K562 (cell line): ENCODE data around the gene NTN4. TPM values are rescaled to one million over a fixed set of nuclear protein-coding genes. Genes with fewer than 3 reads are reported as not detected.

Experiments
- ATAC-seq: fragments of 200-7000 bp; cut with Tn5 transposase; 3 replicates; pipeline ENCODE4 v1.9.1; 2020; ENCODE audit warnings: moderate library complexity
- BruUV-seq: library from RNA; stranded (reverse); fragments of 400-500 nt; replicated peaks from 2 replicates; lab custom pipeline; 2021; lab: Mats Ljungman, UMichigan
- CTCF ChIA-PET: fragments of 300-600 bp; formaldehyde crosslinking; extraction: SDS; loops from one replicate; lab custom pipeline; 2021; ENCODE audit warnings: low intra/inter-chr PET ratio; lab: Yijun Ruan, JAX
- POLR2A ChIA-PET: fragments of 300-600, 350-650 bp; sonication (Branson Sonifier 250); formaldehyde crosslinking; extraction: SDS; loops from one replicate; lab custom pipeline; 2021; ENCODE audit warnings: antibody characterized with exemption, inconsistent platforms; lab: Yijun Ruan, JAX
- DNase-seq, 4 experiments: peaks; one replicate each; pipeline versions ENCODE4 v3.0.0 to v3.0.0-alpha.2; 2011 to 2018; ENCODE audit warnings: low spot score in 3 of 4, mixed read lengths in 3 of 4; ENCODE audit errors: extremely low read depth in 1 of 4
- FAIRE-seq: peaks from 2 replicates; lab custom pipeline; 2011; peaks lifted over from hg19 to GRCh38; lab: Jason Lieb, UNC
- H2AFZ ChIP-seq: 2 replicates; pipeline ENCODE4 v1.6.0; 2011; ENCODE audit warnings: low read depth, low read length, control low read depth, inconsistent platforms
- H3K27ac ChIP-seq: fragments of 200-600 bp; 3 replicates; pipeline ENCODE4 v1.8.0; 2011; ENCODE audit warnings: low read depth, mild to moderate bottlenecking, control low read depth, inconsistent platforms, low read length, moderate library complexity, mixed read lengths; ENCODE audit errors: extremely low read depth
- H3K27me3 ChIP-seq, 2 experiments: fragments of 300-600 bp in 1 of 2; 2 replicates in 1 of 2; 3 replicates in 1 of 2; pipeline versions ENCODE4 v1.6.0 to v1.8.0; 2011; ENCODE audit warnings: inconsistent platforms in 2 of 2, low read length in 2 of 2, mild to moderate bottlenecking in 1 of 2, mixed read lengths in 1 of 2, moderate library complexity in 1 of 2; ENCODE audit not compliant: control insufficient read depth in 2 of 2, insufficient read depth in 2 of 2
- H3K36me3 ChIP-seq: fragments of 300-600 bp; 3 replicates; pipeline ENCODE4 v1.8.0; 2011; ENCODE audit warnings: mild to moderate bottlenecking, low read length, inconsistent platforms; ENCODE audit not compliant: control insufficient read depth, insufficient read depth
- H3K4me1 ChIP-seq, 2 experiments: fragments of 200-600 bp in 1 of 2; replicated peaks in 1 of 2; 2 replicates in 1 of 2; 3 replicates in 1 of 2; pipeline versions ENCODE4 v1.5.1 to v1.8.0; 2011; ENCODE audit warnings: inconsistent platforms in 2 of 2, low read length in 2 of 2, mild to moderate bottlenecking in 1 of 2, mixed read lengths in 1 of 2, moderate library complexity in 1 of 2; ENCODE audit not compliant: control insufficient read depth in 2 of 2, insufficient read depth in 2 of 2
- H3K4me2 ChIP-seq: 2 replicates; pipeline ENCODE4 v1.6.1; 2011; ENCODE audit warnings: low read length, control low read depth, inconsistent platforms, mixed read lengths; ENCODE audit not compliant: insufficient read depth
- H3K4me3 ChIP-seq: fragments of 200-600 bp; sonication (generic), shearing (Covaris generic); 2 replicates; pipeline ENCODE4 v1.5.1; 2016; ENCODE audit warnings: control low read depth, inconsistent platforms
- H3K79me2 ChIP-seq: fragments of 200-600 bp; 3 replicates; pipeline ENCODE4 v1.8.0; 2011; ENCODE audit warnings: low read length, inconsistent platforms; ENCODE audit not compliant: control insufficient read depth, insufficient read depth
- H3K9ac ChIP-seq, 2 experiments: 2 replicates each; pipeline versions ENCODE4 v1.6.0 to v1.6.1; 2011; ENCODE audit warnings: low read depth in 2 of 2, low read length in 2 of 2, control low read depth in 1 of 2, inconsistent platforms in 1 of 2, mild to moderate bottlenecking in 1 of 2, mixed read lengths in 1 of 2; ENCODE audit not compliant: insufficient read depth in 1 of 2
- H3K9me1 ChIP-seq: one replicate; pipeline ENCODE4 v1.6.0; 2011; ENCODE audit warnings: inconsistent platforms, mild to moderate bottlenecking, low read length, moderate library complexity; ENCODE audit not compliant: control insufficient read depth, insufficient read depth
- H3K9me3 ChIP-seq: replicated peaks from 2 replicates; pipeline ENCODE4 v1.5.1; 2011; ENCODE audit warnings: low read depth, low read length, inconsistent platforms; ENCODE audit not compliant: control insufficient read depth, insufficient read depth
- H4K20me1 ChIP-seq: replicated peaks from 2 replicates; pipeline ENCODE4 v1.6.1; 2011; ENCODE audit warnings: low read length, inconsistent platforms, mixed read lengths; ENCODE audit not compliant: control insufficient read depth, insufficient read depth
- CCAR2 ChIP-seq: fragments of 200-400 bp; formaldehyde crosslinking; IDR thresholded peaks from 2 replicates; pipeline ENCODE4 v1.6.1; 2017; ENCODE audit warnings: mild to moderate bottlenecking, low read depth, low read length
- FOS ChIP-seq: IDR thresholded peaks from 3 replicates; pipeline ENCODE4 v1.6.1; 2011; ENCODE audit not compliant: insufficient read length; ENCODE audit errors: extremely low read depth
- MAZ ChIP-seq, 2 experiments: fragments of 450-650 bp in 1 of 2; sonication (generic) in 1 of 2; formaldehyde crosslinking; IDR thresholded peaks in 1 of 2; conservative IDR thresholded peaks in 1 of 2; 2 replicates each; pipeline versions ENCODE4 v1.4.0 to v1.5.0; 2020; ENCODE audit warnings: mild to moderate bottlenecking in 1 of 2, missing genetic modification reagents in 1 of 2
- NBN ChIP-seq: fragments of 450-650 bp; IDR thresholded peaks from 2 replicates; pipeline ENCODE4 v1.6.1; 2016; ENCODE audit warnings: low read depth, mild to moderate bottlenecking
- RNF2 ChIP-seq: sonication (generic); IDR thresholded peaks from 2 replicates; pipeline ENCODE4 v1.6.1; 2016
- SRSF1 ChIP-seq: fragments of 200-400 bp; formaldehyde crosslinking; IDR thresholded peaks from 2 replicates; pipeline ENCODE4 v1.6.1; 2017; ENCODE audit warnings: mild to moderate bottlenecking, low read depth, low read length, moderate library complexity
- WGBS: fragments of 100-300 bp; shearing (Covaris generic); methylation state at CpG from one replicate; pipeline ENCODE4 v1.1.6; 2016; ENCODE audit warnings: low coverage, mixed read lengths; ENCODE audit not compliant: insufficient coverage; ENCODE audit errors: missing lambda C conversion rate; 5-methylcytosine and 5-hydroxymethylcytosine counted together
- in situ Hi-C: fragments of 300-500 bp; cut with MboI; formaldehyde crosslinking; loops from 4 replicates; pipeline ENCODE4 v1.15.0; 2018; ENCODE audit warnings: inconsistent platforms, mixed read lengths
- intact Hi-C: fragments of 100-400 bp; cut with micrococcal nuclease; formaldehyde crosslinking; loops from 2 replicates; pipeline ENCODE4 v1.14.2; 2022
- polyA plus RNA-seq, 8 experiments: library from polyadenylated mRNA; depleted of rRNA in 4 of 8; stranded (reverse) in 5 of 8; unstranded in 3 of 8; fragments of >200 nt; fragmentation: Nextera tagmentation in 2 of 8; fragmentation: Illumina TruSeq in 1 of 8; extraction: Ambion mirVana in 2 of 8; extraction: Trizol in 1 of 8; gene quantifications; 2 replicates each; pipeline versions ENCODE4 v1.2.1 to v1.2.3, GENCODE V29; 2011 to 2014; ENCODE audit warnings: inconsistent platforms in 1 of 8, missing spikeins in 1 of 8
- total RNA-seq, 7 experiments: library from RNA; depleted of rRNA in 6 of 7; stranded (reverse); fragments of >200 nt in 6 of 7; fragmentation: Illumina TruSeq in 2 of 7; extraction: Trizol in 2 of 7; gene quantifications; 2 replicates each; pipeline versions ENCODE4 v1.2.1 to v1.2.3, GENCODE V29; 2011 to 2021; ENCODE audit warnings: low replicate concordance in 1 of 7
- TF ChIP-seq, protein P1 (sequence below): fragments of 450-650 bp; formaldehyde crosslinking; IDR thresholded peaks from 2 replicates; pipeline ENCODE4 v1.4.0; 2020; ENCODE audit warnings: mild to moderate bottlenecking, moderate library complexity
- TF ChIP-seq, protein P2 (sequence below): fragments of 450-650 bp; IDR thresholded peaks from 2 replicates; pipeline ENCODE4 v1.6.1; 2016; ENCODE audit warnings: low read depth, mild to moderate bottlenecking, moderate library complexity
- TF ChIP-seq, protein P3 (sequence below): fragments of 450-650 bp; IDR thresholded peaks from 2 replicates; pipeline ENCODE4 v1.6.1; 2016; ENCODE audit warnings: low read depth
- TF ChIP-seq, protein P4 (sequence below): sonication (generic); formaldehyde crosslinking; IDR thresholded peaks from 2 replicates; pipeline ENCODE4 v1.8.1; 2023; ENCODE audit warnings: mild to moderate bottlenecking, missing genetic modification reagents, moderate library complexity

NTN4 gene
- total and polyA plus RNA-seq, 9 of the 15 experiments (the other 6 are each of a cell fraction or from before 2014, with no cell fraction given), result 0.13 TPM; not detected in 8

DNA sequence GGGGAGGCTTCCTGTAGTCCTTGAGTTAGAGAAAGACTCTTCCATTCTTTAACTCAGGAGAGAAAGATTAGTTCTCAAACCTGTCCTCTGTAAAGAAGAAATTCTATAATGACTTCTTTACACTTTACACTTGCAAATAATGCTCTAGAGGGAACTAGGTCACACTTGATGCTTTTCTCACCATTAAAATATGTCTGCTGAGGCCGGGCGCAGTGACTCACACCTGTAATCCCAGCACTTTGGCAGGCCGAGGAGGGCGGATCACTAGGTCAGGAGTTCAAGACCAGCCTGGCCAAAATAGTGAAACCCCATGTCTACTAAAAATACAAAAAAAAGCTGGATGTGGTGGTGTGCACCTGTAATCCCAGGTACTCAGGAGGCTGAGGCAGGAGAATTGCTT is 6.3 kb downstream of the NTN4 start:
- H3K27me3 ChIP-seq, result peaks cover 19% of the 10 kb centered on the region in 2 experiments; a peak in 4 of 5 replicates
- H4K20me1 ChIP-seq, result no peaks in the 10 kb centered on the region
- intact Hi-C loops, result no loop called here
- no peak for TF ChIP-seq SRSF1
- TF ChIP-seq, protein P1, sequence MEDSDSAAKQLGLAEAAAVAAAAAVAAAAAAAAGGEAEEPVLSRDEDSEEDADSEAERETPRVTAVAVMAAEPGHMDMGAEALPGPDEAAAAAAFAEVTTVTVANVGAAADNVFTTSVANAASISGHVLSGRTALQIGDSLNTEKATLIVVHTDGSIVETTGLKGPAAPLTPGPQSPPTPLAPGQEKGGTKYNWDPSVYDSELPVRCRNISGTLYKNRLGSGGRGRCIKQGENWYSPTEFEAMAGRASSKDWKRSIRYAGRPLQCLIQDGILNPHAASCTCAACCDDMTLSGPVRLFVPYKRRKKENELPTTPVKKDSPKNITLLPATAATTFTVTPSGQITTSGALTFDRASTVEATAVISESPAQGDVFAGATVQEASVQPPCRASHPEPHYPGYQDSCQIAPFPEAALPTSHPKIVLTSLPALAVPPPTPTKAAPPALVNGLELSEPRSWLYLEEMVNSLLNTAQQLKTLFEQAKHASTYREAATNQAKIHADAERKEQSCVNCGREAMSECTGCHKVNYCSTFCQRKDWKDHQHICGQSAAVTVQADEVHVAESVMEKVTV (CRISPR knock-in tag), result no peak
- no peak for TF ChIP-seq CCAR2
- TF ChIP-seq, protein P2, sequence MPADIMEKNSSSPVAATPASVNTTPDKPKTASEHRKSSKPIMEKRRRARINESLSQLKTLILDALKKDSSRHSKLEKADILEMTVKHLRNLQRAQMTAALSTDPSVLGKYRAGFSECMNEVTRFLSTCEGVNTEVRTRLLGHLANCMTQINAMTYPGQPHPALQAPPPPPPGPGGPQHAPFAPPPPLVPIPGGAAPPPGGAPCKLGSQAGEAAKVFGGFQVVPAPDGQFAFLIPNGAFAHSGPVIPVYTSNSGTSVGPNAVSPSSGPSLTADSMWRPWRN, result no peak
- no peak for TF ChIP-seq FOS
- TF ChIP-seq NBN, result no peak
- TF ChIP-seq, protein P3, sequence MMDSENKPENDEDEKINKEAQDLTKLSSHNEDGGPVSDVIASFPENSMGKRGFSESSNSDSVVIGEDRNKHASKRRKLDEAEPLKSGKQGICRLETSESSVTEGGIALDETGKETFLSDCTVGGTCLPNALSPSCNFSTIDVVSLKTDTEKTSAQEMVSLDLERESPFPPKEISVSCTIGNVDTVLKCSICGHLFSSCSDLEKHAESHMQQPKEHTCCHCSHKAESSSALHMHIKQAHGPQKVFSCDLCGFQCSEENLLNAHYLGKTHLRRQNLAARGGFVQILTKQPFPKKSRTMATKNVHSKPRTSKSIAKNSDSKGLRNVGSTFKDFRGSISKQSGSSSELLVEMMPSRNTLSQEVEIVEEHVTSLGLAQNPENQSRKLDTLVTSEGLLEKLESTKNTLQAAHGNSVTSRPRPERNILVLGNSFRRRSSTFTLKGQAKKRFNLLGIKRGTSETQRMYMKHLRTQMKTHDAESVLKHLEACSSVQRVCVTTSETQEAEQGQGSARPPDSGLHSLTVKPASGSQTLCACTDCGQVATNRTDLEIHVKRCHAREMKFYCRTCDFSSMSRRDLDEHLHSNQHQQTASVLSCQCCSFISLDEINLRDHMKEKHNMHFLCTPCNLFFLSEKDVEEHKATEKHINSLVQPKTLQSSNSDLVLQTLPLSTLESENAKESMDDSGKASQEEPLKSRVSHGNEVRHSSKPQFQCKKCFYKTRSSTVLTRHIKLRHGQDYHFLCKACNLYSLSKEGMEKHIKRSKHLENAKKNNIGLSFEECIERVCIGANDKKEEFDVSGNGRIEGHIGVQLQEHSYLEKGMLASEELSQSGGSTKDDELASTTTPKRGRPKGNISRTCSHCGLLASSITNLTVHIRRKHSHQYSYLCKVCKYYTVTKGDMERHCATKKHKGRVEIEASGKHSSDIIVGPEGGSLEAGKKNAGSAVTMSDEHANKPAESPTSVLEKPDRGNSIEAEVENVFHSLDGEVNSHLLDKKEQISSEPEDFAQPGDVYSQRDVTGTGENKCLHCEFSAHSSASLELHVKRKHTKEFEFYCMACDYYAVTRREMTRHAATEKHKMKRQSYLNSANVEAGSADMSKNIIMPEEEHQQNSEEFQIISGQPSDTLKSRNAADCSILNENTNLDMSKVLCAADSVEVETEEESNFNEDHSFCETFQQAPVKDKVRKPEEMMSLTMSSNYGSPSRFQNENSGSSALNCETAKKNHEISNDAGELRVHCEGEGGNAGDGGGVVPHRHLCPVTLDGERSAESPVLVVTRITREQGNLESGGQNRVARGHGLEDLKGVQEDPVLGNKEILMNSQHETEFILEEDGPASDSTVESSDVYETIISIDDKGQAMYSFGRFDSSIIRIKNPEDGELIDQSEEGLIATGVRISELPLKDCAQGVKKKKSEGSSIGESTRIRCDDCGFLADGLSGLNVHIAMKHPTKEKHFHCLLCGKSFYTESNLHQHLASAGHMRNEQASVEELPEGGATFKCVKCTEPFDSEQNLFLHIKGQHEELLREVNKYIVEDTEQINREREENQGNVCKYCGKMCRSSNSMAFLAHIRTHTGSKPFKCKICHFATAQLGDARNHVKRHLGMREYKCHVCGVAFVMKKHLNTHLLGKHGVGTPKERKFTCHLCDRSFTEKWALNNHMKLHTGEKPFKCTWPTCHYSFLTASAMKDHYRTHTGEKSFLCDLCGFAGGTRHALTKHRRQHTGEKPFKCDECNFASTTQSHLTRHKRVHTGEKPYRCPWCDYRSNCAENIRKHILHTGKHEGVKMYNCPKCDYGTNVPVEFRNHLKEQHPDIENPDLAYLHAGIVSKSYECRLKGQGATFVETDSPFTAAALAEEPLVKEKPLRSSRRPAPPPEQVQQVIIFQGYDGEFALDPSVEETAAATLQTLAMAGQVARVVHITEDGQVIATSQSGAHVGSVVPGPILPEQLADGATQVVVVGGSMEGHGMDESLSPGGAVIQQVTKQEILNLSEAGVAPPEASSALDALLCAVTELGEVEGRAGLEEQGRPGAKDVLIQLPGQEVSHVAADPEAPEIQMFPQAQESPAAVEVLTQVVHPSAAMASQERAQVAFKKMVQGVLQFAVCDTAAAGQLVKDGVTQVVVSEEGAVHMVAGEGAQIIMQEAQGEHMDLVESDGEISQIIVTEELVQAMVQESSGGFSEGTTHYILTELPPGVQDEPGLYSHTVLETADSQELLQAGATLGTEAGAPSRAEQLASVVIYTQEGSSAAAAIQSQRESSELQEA, result no peak
- TF ChIP-seq MAZ (CRISPR knock-in tag; conservative IDR thresholded peaks at IDR 0.05 in 1 of 2, IDR thresholded peaks at IDR 0.05 in 1 of 2), result no peak
- TF ChIP-seq, protein P4, sequence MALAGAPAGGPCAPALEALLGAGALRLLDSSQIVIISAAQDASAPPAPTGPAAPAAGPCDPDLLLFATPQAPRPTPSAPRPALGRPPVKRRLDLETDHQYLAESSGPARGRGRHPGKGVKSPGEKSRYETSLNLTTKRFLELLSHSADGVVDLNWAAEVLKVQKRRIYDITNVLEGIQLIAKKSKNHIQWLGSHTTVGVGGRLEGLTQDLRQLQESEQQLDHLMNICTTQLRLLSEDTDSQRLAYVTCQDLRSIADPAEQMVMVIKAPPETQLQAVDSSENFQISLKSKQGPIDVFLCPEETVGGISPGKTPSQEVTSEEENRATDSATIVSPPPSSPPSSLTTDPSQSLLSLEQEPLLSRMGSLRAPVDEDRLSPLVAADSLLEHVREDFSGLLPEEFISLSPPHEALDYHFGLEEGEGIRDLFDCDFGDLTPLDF (CRISPR knock-in tag), result no peak
- no peak for TF ChIP-seq RNF2
- WGBS, result 0% methylated on average over 4 of the region's 4 CpGs
- H3K4me2 ChIP-seq, result no peak overlapping the region
- H3K9me1 ChIP-seq, result no peaks in the 10 kb centered on the region
- no peak overlapping the region for H3K4me3 ChIP-seq
- no peak for DNase-seq
- ChIA-PET POLR2A (interaction anchor here (0.6 kb wide), 1 partner anchor 136 kb away, joined by 4 read pairs; no protein-coding TSS in a partner anchor), CTCF (no interaction called here)
- no peak overlapping the region for H3K9ac ChIP-seq
- no peak overlapping the region for H3K27ac ChIP-seq
- no peak for FAIRE-seq
- BruUV-seq, result no TSS peak
- no peaks in the 10 kb centered on the region for H3K36me3 ChIP-seq
- H3K9me3 ChIP-seq, result no peaks in the 10 kb centered on the region
- no peaks in the 10 kb centered on the region for H3K79me2 ChIP-seq
- ATAC-seq, result no peak
- H2AFZ ChIP-seq, result no peak overlapping the region
- H3K4me1 ChIP-seq, result no peaks in the 10 kb centered on the region
- in situ Hi-C loops, result no loop called here
